H9 (cell line): ENCODE data around the gene NKIRAS1. TPM values are rescaled to one million over a fixed set of nuclear protein-coding genes. Genes with fewer than 3 reads are reported as not detected.

Experiments
- DNase-seq: peaks from one replicate; pipeline ENCODE4 v3.0.0-alpha.2; 2017
- H2AFZ ChIP-seq: one replicate; pipeline ENCODE4 v1.6.1; 2013; ENCODE audit warnings: mild to moderate bottlenecking, low read length, control low read depth, moderate library complexity
- H2AK5ac ChIP-seq: 2 replicates; pipeline ENCODE4 v1.6.1; 2013; ENCODE audit warnings: low read length, control low read depth, mixed read lengths; ENCODE audit not compliant: insufficient read length
- H2BK120ac ChIP-seq: one replicate; pipeline ENCODE4 v1.6.1; 2013; ENCODE audit warnings: low read depth, mild to moderate bottlenecking, low read length, control low read depth, inconsistent platforms; ENCODE audit not compliant: poor library complexity, severe bottlenecking
- H2BK12ac ChIP-seq: 2 replicates; pipeline ENCODE4 v1.6.1; 2013; ENCODE audit warnings: low read length, control low read depth, mixed read lengths, low read depth; ENCODE audit not compliant: insufficient read length
- H2BK15ac ChIP-seq: 2 replicates; pipeline ENCODE4 v1.6.1; 2013; ENCODE audit warnings: low read depth, low read length, control low read depth
- H2BK20ac ChIP-seq: one replicate; pipeline ENCODE4 v1.6.1; 2013; ENCODE audit warnings: low read depth, mild to moderate bottlenecking, low read length, control low read depth, inconsistent platforms; ENCODE audit not compliant: poor library complexity, severe bottlenecking
- H2BK5ac ChIP-seq: 2 replicates; pipeline ENCODE4 v1.6.1; 2013; ENCODE audit warnings: low read length, control low read depth, mixed read lengths; ENCODE audit not compliant: insufficient read length
- H3K14ac ChIP-seq: 2 replicates; pipeline ENCODE4 v1.6.1; 2013; ENCODE audit warnings: low read length, control low read depth; ENCODE audit not compliant: insufficient read depth
- H3K18ac ChIP-seq: 2 replicates; pipeline ENCODE4 v1.6.1; 2013; ENCODE audit warnings: low read depth, mild to moderate bottlenecking, mixed read lengths, low read length, control low read depth; ENCODE audit not compliant: insufficient read length
- H3K23ac ChIP-seq: 2 replicates; pipeline ENCODE4 v1.6.1; 2013; ENCODE audit warnings: low read length, control low read depth, mixed read lengths, low read depth; ENCODE audit not compliant: insufficient read length
- H3K23me2 ChIP-seq: 2 replicates; pipeline ENCODE4 v1.6.1; 2013; ENCODE audit warnings: low read depth, mild to moderate bottlenecking, mixed read lengths, low read length, control low read depth; ENCODE audit not compliant: insufficient read length, poor library complexity, severe bottlenecking
- H3K27ac ChIP-seq: 2 replicates; pipeline ENCODE4 v1.5.1; 2013; ENCODE audit warnings: low read length, control low read depth, mixed read lengths, low read depth; ENCODE audit not compliant: insufficient read length
- H3K27me3 ChIP-seq: 2 replicates; pipeline ENCODE4 v1.6.1; 2013; ENCODE audit warnings: low read length, control low read depth, inconsistent platforms; ENCODE audit not compliant: insufficient read depth
- H3K4ac ChIP-seq: 2 replicates; pipeline ENCODE4 v1.6.1; 2013; ENCODE audit warnings: low read depth, mild to moderate bottlenecking, control low read depth, inconsistent platforms, low read length, moderate library complexity
- H3K4me1 ChIP-seq: 2 replicates; pipeline ENCODE4 v1.6.1; 2013; ENCODE audit warnings: low read length, control low read depth, inconsistent platforms; ENCODE audit not compliant: insufficient read depth
- H3K4me2 ChIP-seq: 2 replicates; pipeline ENCODE4 v1.6.1; 2013; ENCODE audit warnings: low read length, control low read depth, mixed read lengths; ENCODE audit not compliant: insufficient read length, insufficient read depth
- H3K56ac ChIP-seq: 2 replicates; pipeline ENCODE4 v1.6.1; 2013; ENCODE audit warnings: low read depth, mild to moderate bottlenecking, mixed read lengths, low read length, control low read depth; ENCODE audit not compliant: insufficient read length
- H3K79me1 ChIP-seq: 2 replicates; pipeline ENCODE4 v1.6.1; 2013; ENCODE audit warnings: low read depth, mild to moderate bottlenecking, moderate library complexity, low read length, control low read depth, inconsistent platforms; ENCODE audit not compliant: insufficient read depth, poor library complexity, severe bottlenecking
- H3K79me2 ChIP-seq: 2 replicates; pipeline ENCODE4 v1.6.1; 2013; ENCODE audit warnings: low read length, control low read depth, inconsistent platforms; ENCODE audit not compliant: insufficient read depth
- H3K9ac ChIP-seq: 2 replicates; pipeline ENCODE4 v1.6.1; 2013; ENCODE audit warnings: low read length, control low read depth, mixed read lengths; ENCODE audit not compliant: insufficient read length; ENCODE audit errors: extremely low read depth
- H3K9me3 ChIP-seq: one replicate; pipeline ENCODE4 v1.6.1; 2013; ENCODE audit warnings: low read depth, low read length, inconsistent platforms; ENCODE audit not compliant: control insufficient read depth
- H3T11ph ChIP-seq: one replicate; pipeline ENCODE4 v1.6.1; 2013; ENCODE audit warnings: mild to moderate bottlenecking, low read length, control low read depth, inconsistent platforms
- H4K20me1 ChIP-seq: one replicate; pipeline ENCODE4 v1.6.1; 2013; ENCODE audit not compliant: control insufficient read depth, insufficient read length, insufficient read depth
- H4K5ac ChIP-seq: 2 replicates; pipeline ENCODE4 v1.6.1; 2013; ENCODE audit warnings: low read depth, mild to moderate bottlenecking, mixed read lengths, low read length, control low read depth; ENCODE audit not compliant: insufficient read length
- H4K8ac ChIP-seq: replicated peaks from 2 replicates; pipeline ENCODE4 v1.6.1; 2013; ENCODE audit warnings: low read length, control low read depth, mixed read lengths, low read depth; ENCODE audit not compliant: insufficient read length
- H4K91ac ChIP-seq: 2 replicates; pipeline ENCODE4 v1.6.1; 2013; ENCODE audit warnings: low read depth, mild to moderate bottlenecking, moderate library complexity, mixed read lengths, low read length, control low read depth; ENCODE audit not compliant: insufficient read length
- H3K27ac Mint-ChIP-seq, 3 experiments: 2 replicates in 2 of 3; 3 replicates in 1 of 3; pipeline ENCODE4 v1.8.0; 2020 to 2021; ENCODE audit warnings: mixed read lengths in 3 of 3, mild to moderate bottlenecking in 1 of 3, moderate library complexity in 1 of 3
- H3K27me3 Mint-ChIP-seq: 2 replicates; pipeline ENCODE4 v1.8.0; 2021; ENCODE audit warnings: low read depth, mild to moderate bottlenecking, moderate library complexity, mixed read lengths
- H3K36me3 Mint-ChIP-seq, 3 experiments: 2 replicates in 2 of 3; 3 replicates in 1 of 3; pipeline ENCODE4 v1.8.0; 2020 to 2021; ENCODE audit warnings: low read depth in 3 of 3, mixed read lengths in 3 of 3; ENCODE audit not compliant: insufficient read depth in 1 of 3
- H3K4me1 Mint-ChIP-seq, 2 experiments: 2 replicates each; pipeline ENCODE4 v1.8.0; 2020; ENCODE audit warnings: mixed read lengths in 2 of 2
- H3K4me3 Mint-ChIP-seq, 2 experiments: 2 replicates in 1 of 2; 3 replicates in 1 of 2; pipeline ENCODE4 v1.8.0; 2020 to 2021; ENCODE audit warnings: mild to moderate bottlenecking in 2 of 2, mixed read lengths in 2 of 2, moderate library complexity in 1 of 2
- H3K9me3 Mint-ChIP-seq, 2 experiments: 2 replicates in 1 of 2; 3 replicates in 1 of 2; pipeline ENCODE4 v1.8.0; 2020; ENCODE audit warnings: mild to moderate bottlenecking in 2 of 2, mixed read lengths in 2 of 2, moderate library complexity in 1 of 2
- WGBS: extraction: QIAGEN DNeasy Blood & Tissue Kit; methylation state at CpG from one replicate; pipeline ENCODE4 v1.1.7; 2013; ENCODE audit warnings: missing lambda C conversion rate, low lambda C conversion rate, mixed read lengths; ENCODE audit not compliant: insufficient read length; ENCODE audit errors: extremely low coverage; 5-methylcytosine and 5-hydroxymethylcytosine counted together
- total RNA-seq: library from RNA; stranded (reverse); gene quantifications from 2 replicates; pipeline ENCODE4 v1.2.1, GENCODE V29; 2021
- TF ChIP-seq, protein P1 (sequence below): fragments of 200-600 bp; sonication (generic); conservative IDR thresholded peaks from 3 replicates; pipeline ENCODE4 v1.8.0; 2021; ENCODE audit warnings: antibody characterized with exemption, mild to moderate bottlenecking

The NKIRAS1 gene
- total RNA-seq, 1 experiment from 2014 or later = 6.1 TPM

DNA sequence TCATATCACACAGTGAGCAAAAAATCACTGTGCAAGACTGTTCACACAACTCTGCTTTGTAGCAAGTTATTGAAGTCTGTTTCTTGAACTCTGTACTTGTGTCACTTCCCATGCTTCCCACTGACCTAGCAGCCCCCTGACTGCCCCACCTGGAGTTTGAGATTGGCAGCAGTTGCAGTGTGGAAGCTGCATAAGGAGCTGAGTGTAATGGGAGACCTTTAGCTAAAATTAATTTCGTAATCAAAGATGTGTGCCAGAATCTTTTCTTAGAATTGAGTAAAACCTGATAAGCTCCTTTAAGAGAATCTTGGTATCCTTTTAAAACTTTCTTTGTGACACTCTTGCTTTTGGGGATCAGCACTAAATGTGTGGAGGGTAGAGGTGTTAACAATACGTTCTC lies 42.8 kb downstream of the NKIRAS1 start:
- Mint-ChIP-seq H3K9me3 (peaks cover 14 to 20% of the 10 kb centered on the region in 2 experiments), H3K36me3 (peaks cover 18 to 39% (median 32%) of the 10 kb centered on the region in 3 experiments), H3K27me3 (no peaks in the 10 kb centered on the region), H3K27ac (peak overlapping the region in 1 of 3 experiments; percentile 33; a peak in 1 of 7 replicates), H3K4me3 (no peak overlapping the region), H3K4me1 (peaks cover 21 to 23% of the 10 kb centered on the region in 2 experiments)
- no CpG with 5 or more reads among the region's 2 CpGs for WGBS
- H3K18ac ChIP-seq = no peak overlapping the region
- H3K23ac ChIP-seq = no peak overlapping the region
- H3K9ac ChIP-seq = no peak overlapping the region
- DNase-seq = no peak
- no peaks in the 10 kb centered on the region for H3K23me2 ChIP-seq
- H4K91ac ChIP-seq = no peak overlapping the region
- H3K4me2 ChIP-seq = no peak overlapping the region
- no peak overlapping the region for H2BK12ac ChIP-seq
- no peak overlapping the region for H3K14ac ChIP-seq
- H4K8ac ChIP-seq = no peak overlapping the region
- no peak overlapping the region for H2BK5ac ChIP-seq
- H2BK20ac ChIP-seq = no peak overlapping the region
- no peaks in the 10 kb centered on the region for H3K9me3 ChIP-seq
- no peak overlapping the region for H2BK15ac ChIP-seq
- H3T11ph ChIP-seq = no peak overlapping the region
- H3K4ac ChIP-seq = no peak overlapping the region
- peaks cover 2% of the 10 kb centered on the region; the same call in 1 of the 2 replicates for H3K4me1 ChIP-seq
- no peaks in the 10 kb centered on the region for H3K79me1 ChIP-seq
- H4K20me1 ChIP-seq = no peaks in the 10 kb centered on the region
- H3K27me3 ChIP-seq = no peaks in the 10 kb centered on the region
- H4K5ac ChIP-seq = no peak overlapping the region
- H2AK5ac ChIP-seq = no peak overlapping the region
- H2BK120ac ChIP-seq = no peak overlapping the region
- TF ChIP-seq, protein P1, sequence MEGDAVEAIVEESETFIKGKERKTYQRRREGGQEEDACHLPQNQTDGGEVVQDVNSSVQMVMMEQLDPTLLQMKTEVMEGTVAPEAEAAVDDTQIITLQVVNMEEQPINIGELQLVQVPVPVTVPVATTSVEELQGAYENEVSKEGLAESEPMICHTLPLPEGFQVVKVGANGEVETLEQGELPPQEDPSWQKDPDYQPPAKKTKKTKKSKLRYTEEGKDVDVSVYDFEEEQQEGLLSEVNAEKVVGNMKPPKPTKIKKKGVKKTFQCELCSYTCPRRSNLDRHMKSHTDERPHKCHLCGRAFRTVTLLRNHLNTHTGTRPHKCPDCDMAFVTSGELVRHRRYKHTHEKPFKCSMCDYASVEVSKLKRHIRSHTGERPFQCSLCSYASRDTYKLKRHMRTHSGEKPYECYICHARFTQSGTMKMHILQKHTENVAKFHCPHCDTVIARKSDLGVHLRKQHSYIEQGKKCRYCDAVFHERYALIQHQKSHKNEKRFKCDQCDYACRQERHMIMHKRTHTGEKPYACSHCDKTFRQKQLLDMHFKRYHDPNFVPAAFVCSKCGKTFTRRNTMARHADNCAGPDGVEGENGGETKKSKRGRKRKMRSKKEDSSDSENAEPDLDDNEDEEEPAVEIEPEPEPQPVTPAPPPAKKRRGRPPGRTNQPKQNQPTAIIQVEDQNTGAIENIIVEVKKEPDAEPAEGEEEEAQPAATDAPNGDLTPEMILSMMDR = no peak
- no peak overlapping the region for H2AFZ ChIP-seq
- H3K56ac ChIP-seq = no peak overlapping the region
- peaks cover 5% of the 10 kb centered on the region; the same call in 1 of the 2 replicates for H3K79me2 ChIP-seq
- no peak overlapping the region for H3K27ac ChIP-seq
